NCI-H82 (cell line): Measurements from ENCODE around the gene UIMC1.

Experiments
- DNase-seq: peaks from one replicate; lab custom pipeline; 2025; lab: John Stamatoyannopoulos, UW

The UIMC1 gene

GRCh38 chr5:176952531-176953193 lies 53.9 kb downstream of the UIMC1 start:
- DNase-seq = no peak

GRCh38 chr5:176948458-176948857 lies 58.1 kb downstream of the UIMC1 start:
- no peak for DNase-seq

GRCh38 chr5:176947847-176948246 lies 58.7 kb downstream of the UIMC1 start:
- no peak for DNase-seq

GRCh38 chr5:176944268-176944667 lies 62.3 kb downstream of the UIMC1 start:
- DNase-seq = no peak

GRCh38 chr5:176943816-176944215 lies 62.8 kb downstream of the UIMC1 start:
- no peak for DNase-seq

- no peak for DNase-seq
Measured at GRCh38 chr5:176941951-176942350, 64.6 kb downstream of the UIMC1 start.

GRCh38 chr5:176938472-176938871 lies 68.1 kb downstream of the UIMC1 start:
- DNase-seq = no peak

GRCh38 chr5:176935017-176935416 lies 71.6 kb downstream of the UIMC1 start:
- DNase-seq = no peak

GRCh38 chr5:176934309-176934930 lies 72.2 kb downstream of the UIMC1 start:
- DNase-seq = peak; percentile 10

- DNase-seq = no peak
Measured at GRCh38 chr5:176929654-176930053, 76.9 kb downstream of the UIMC1 start.

GRCh38 chr5:176927562-176927961 lies 79.0 kb downstream of the UIMC1 start:
- DNase-seq = no peak

GRCh38 chr5:176922817-176923216 lies 83.8 kb downstream of the UIMC1 start:
- DNase-seq = no peak

- no peak for DNase-seq
Measured at GRCh38 chr5:176921714-176922113, 84.9 kb downstream of the UIMC1 start.

GRCh38 chr5:176918613-176919012 lies 88.0 kb downstream of the UIMC1 start:
- DNase-seq = no peak

GRCh38 chr5:176916337-176916736 lies 90.2 kb downstream of the UIMC1 start:
- DNase-seq = no peak

GRCh38 chr5:176915906-176916305 lies 90.7 kb downstream of the UIMC1 start:
- no peak for DNase-seq

- no peak for DNase-seq
Measured at GRCh38 chr5:176912115-176912514, 94.5 kb downstream of the UIMC1 start.

GRCh38 chr5:176908675-176909368 lies 97.8 kb downstream of the UIMC1 start:
- no peak for DNase-seq

- no peak for DNase-seq
Measured at GRCh38 chr5:176906796-176907195, 99.8 kb downstream of the UIMC1 start.

- no peak for DNase-seq
Measured at GRCh38 chr5:176906126-176906525, 100.5 kb downstream of the UIMC1 start.

- DNase-seq = no peak
Measured at GRCh38 chr5:176904276-176904675, 102.3 kb downstream of the UIMC1 start.

- DNase-seq = no peak
Measured at GRCh38 chr5:176902911-176903664, 103.5 kb downstream of the UIMC1 start.
